ENCODE results near the gene C1orf141. TPM values are rescaled to one million over a fixed set of nuclear protein-coding genes. Genes with fewer than 3 reads are reported as not detected.

The C1orf141 gene
- total RNA-seq, 1 donor from 2014 or later = not detected

DNA sequence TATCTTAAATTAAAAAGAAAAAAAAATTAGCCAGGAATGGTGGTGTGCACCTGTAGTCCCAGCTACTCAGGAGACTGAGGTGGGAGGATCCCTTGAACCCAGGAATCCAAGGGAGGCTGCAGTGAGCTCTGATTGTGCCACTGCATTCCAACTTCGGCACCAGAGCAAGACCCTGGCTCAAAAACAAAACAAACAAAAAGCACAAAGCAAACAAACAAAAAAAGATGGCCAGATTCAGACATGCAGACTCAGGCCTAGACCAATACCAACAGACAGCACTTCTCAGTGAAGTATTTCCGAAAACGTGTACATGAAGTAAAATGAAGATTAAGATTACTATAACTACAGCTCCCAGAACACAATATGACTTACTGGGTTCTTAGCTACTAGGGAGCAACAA lies 91.4 kb downstream of the C1orf141 start:
- peaks cover 3% of the 10 kb centered on the region for H3K36me3 ChIP-seq (ENCODE audit: control insufficient read depth, insufficient read depth, low read length)
- TF ChIP-seq, protein P1, sequence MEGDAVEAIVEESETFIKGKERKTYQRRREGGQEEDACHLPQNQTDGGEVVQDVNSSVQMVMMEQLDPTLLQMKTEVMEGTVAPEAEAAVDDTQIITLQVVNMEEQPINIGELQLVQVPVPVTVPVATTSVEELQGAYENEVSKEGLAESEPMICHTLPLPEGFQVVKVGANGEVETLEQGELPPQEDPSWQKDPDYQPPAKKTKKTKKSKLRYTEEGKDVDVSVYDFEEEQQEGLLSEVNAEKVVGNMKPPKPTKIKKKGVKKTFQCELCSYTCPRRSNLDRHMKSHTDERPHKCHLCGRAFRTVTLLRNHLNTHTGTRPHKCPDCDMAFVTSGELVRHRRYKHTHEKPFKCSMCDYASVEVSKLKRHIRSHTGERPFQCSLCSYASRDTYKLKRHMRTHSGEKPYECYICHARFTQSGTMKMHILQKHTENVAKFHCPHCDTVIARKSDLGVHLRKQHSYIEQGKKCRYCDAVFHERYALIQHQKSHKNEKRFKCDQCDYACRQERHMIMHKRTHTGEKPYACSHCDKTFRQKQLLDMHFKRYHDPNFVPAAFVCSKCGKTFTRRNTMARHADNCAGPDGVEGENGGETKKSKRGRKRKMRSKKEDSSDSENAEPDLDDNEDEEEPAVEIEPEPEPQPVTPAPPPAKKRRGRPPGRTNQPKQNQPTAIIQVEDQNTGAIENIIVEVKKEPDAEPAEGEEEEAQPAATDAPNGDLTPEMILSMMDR (IDR thresholded peaks at IDR 0.05; ENCODE audit: insufficient read depth, low read length, poor library complexity, severe bottlenecking) = no peak

More for the DNA sequence above, 91.4 kb downstream of the C1orf141 start:
- DNase-seq (ENCODE audit: low read depth) = no peak
- H3K4me3 ChIP-seq (ENCODE audit: low read depth, low read length) = no peak overlapping the region
- no peaks in the 10 kb centered on the region for H3K27me3 ChIP-seq (ENCODE audit: control insufficient read depth, insufficient read depth, low read length)

Other genes with a start within 250 kb of the C1orf141 start
- gene DNAI4, start 210.1 kb downstream of the C1orf141 start, total RNA-seq = 2.7 and 4.5 TPM in 2 replicates
- gene MIER1, start 210.0 kb downstream of the C1orf141 start, total RNA-seq = 22.2 and 27.8 TPM in 2 replicates
- gene SLC35D1, start 80.8 kb downstream of the C1orf141 start, total RNA-seq = 6.9 and 8.1 TPM in 2 replicates
- not detected in 2 replicates for gene IL23R, start 31.5 kb upstream of the C1orf141 start, total RNA-seq
- 0.17 and 0.55 TPM in 2 replicates for gene IL12RB2, start 172.9 kb upstream of the C1orf141 start, total RNA-seq